HG02943 (cell line): Measurements from ENCODE around the gene ATL2.

Experiments
- ATAC-seq: cut with Tn5 transposase; IDR thresholded peaks from one replicate; pipeline ENCODE4 v1.9.1; 2021; ENCODE audit warnings: mild to moderate bottlenecking, low read depth, moderate library complexity; ENCODE audit not compliant: unreplicated experiment

ATL2 gene

GRCh38 chr2:38255211-38255610 lies 121.9 kb downstream of the ATL2 start:
- ATAC-seq, result no peak

GRCh38 chr2:38254796-38255195 lies 122.3 kb downstream of the ATL2 start:
- no peak for ATAC-seq

- ATAC-seq, result no peak
These were observed 125.1 kb downstream of the ATL2 start for GRCh38 chr2:38251940-38252339.

GRCh38 chr2:38248707-38249106 lies 128.4 kb downstream of the ATL2 start:
- ATAC-seq, result no peak

- ATAC-seq, result no peak
These were observed 128.8 kb downstream of the ATL2 start for GRCh38 chr2:38248255-38248654.

GRCh38 chr2:38246105-38246504 lies 131.0 kb downstream of the ATL2 start:
- no peak for ATAC-seq

- ATAC-seq, result no peak
These were observed 131.9 kb downstream of the ATL2 start for GRCh38 chr2:38245114-38245641.

- ATAC-seq, result no peak
These were observed 132.8 kb downstream of the ATL2 start for GRCh38 chr2:38244301-38244700.
